Endothelial cell of umbilical vein (primary cell): ENCODE measurements around the gene DET1. TPM values are rescaled to one million over a fixed set of nuclear protein-coding genes. Genes with fewer than 3 reads are reported as not detected.

ENCODE experiments used
- BruUV-seq: library from RNA; stranded (reverse); fragments of 400-500 nt; replicated peaks from 2 replicates; lab custom pipeline; 2021; lab: Mats Ljungman, UMichigan
- CTCF ChIA-PET: fragments of 300-600, 350-600 bp; sonication (Branson Sonifier 250); formaldehyde crosslinking; loops from one replicate; lab custom pipeline; 2021; ENCODE audit warnings: antibody characterized with exemption, inconsistent platforms; lab: Charles Lee
- POLR2A ChIA-PET: fragments of 300-600, 350-600 bp; sonication (Branson Sonifier 250); formaldehyde crosslinking; loops from one replicate; lab custom pipeline; 2021; ENCODE audit warnings: antibody characterized with exemption, inconsistent platforms; lab: Charles Lee
- DNase-seq: peaks from one replicate; pipeline ENCODE4 v3.0.0-alpha.2; 2011; ENCODE audit warnings: low read depth, low spot score
- FAIRE-seq: peaks from 2 replicates; lab custom pipeline; 2011; peaks lifted over from hg19 to GRCh38; lab: Jason Lieb, UNC
- H2AFZ ChIP-seq: 2 replicates; pipeline ENCODE4 v1.6.0; 2012; ENCODE audit warnings: low read depth, low read length, control low read depth, inconsistent platforms
- H3K27ac ChIP-seq: 2 replicates; pipeline ENCODE4 v1.5.1; 2011; ENCODE audit warnings: low read depth, mild to moderate bottlenecking, control low read depth, low read length, moderate library complexity; ENCODE audit not compliant: insufficient read depth
- H3K27me3 ChIP-seq, 2 experiments: 2 replicates each; pipeline versions ENCODE4 v1.6.0 to v1.6.1; 2011; ENCODE audit warnings: low read length in 2 of 2, mixed read lengths in 1 of 2; ENCODE audit not compliant: control insufficient read depth in 2 of 2, insufficient read depth in 2 of 2
- H3K36me3 ChIP-seq, 2 experiments: 2 replicates in 1 of 2; 3 replicates in 1 of 2; pipeline ENCODE4 v1.5.1; 2011; ENCODE audit warnings: low read length in 2 of 2, mild to moderate bottlenecking in 1 of 2, moderate library complexity in 1 of 2; ENCODE audit not compliant: control insufficient read depth in 2 of 2, insufficient read depth in 2 of 2; ENCODE audit errors: extremely low read depth in 1 of 2
- H3K4me1 ChIP-seq: 3 replicates; pipeline ENCODE4 v1.5.1; 2011; ENCODE audit warnings: mild to moderate bottlenecking, low read length; ENCODE audit not compliant: control insufficient read depth, insufficient read depth; ENCODE audit errors: extremely low read depth
- H3K4me2 ChIP-seq: 2 replicates; pipeline ENCODE4 v1.6.1; 2011; ENCODE audit warnings: low read length, control low read depth, mixed read lengths; ENCODE audit not compliant: insufficient read depth
- H3K4me3 ChIP-seq, 3 experiments: fragments of 200-600 bp in 1 of 3; sonication (generic), shearing (Covaris generic) in 1 of 3; replicated peaks in 1 of 3; 2 replicates each; pipeline ENCODE4 v1.5.1; 2011 to 2016; ENCODE audit warnings: control low read depth in 3 of 3, low read length in 3 of 3, mild to moderate bottlenecking in 2 of 3, inconsistent platforms in 1 of 3, low read depth in 1 of 3, moderate library complexity in 1 of 3; ENCODE audit not compliant: insufficient read depth in 1 of 3
- H3K79me2 ChIP-seq: 2 replicates; pipeline ENCODE4 v1.6.0; 2012; ENCODE audit warnings: low read length, inconsistent platforms; ENCODE audit not compliant: control insufficient read depth, insufficient read depth
- H3K9ac ChIP-seq: replicated peaks from 2 replicates; pipeline ENCODE3; 2011; ENCODE audit warnings: low read length, control low read depth; ENCODE audit not compliant: insufficient read depth; ENCODE audit errors: extremely low read depth
- H3K9me1 ChIP-seq: replicated peaks from 3 replicates; pipeline ENCODE4 v1.6.0; 2011; ENCODE audit warnings: mild to moderate bottlenecking, low read length; ENCODE audit not compliant: control insufficient read depth, insufficient read depth; ENCODE audit errors: extremely low read depth
- H3K9me3 ChIP-seq: replicated peaks from 2 replicates; pipeline ENCODE4 v1.5.1; 2012; ENCODE audit warnings: low read length, inconsistent platforms; ENCODE audit not compliant: control insufficient read depth, insufficient read depth
- H4K20me1 ChIP-seq: replicated peaks from 2 replicates; pipeline ENCODE3; 2011; ENCODE audit warnings: mild to moderate bottlenecking, low read length; ENCODE audit not compliant: control insufficient read depth, insufficient read depth; ENCODE audit errors: extremely low read depth
- CTCF ChIP-seq, 2 donors: IDR thresholded peaks; 1 replicate in 1 of 2; 2 replicates in 1 of 2; pipeline ENCODE4 v1.5.1; 2011; ENCODE audit warnings: low read length in 2 of 2, mild to moderate bottlenecking in 2 of 2, moderate library complexity in 2 of 2, control low read depth in 1 of 2, inconsistent platforms in 1 of 2, low read depth in 1 of 2; ENCODE audit not compliant: insufficient read depth in 1 of 2; ENCODE audit errors: extremely low read depth in 1 of 2
- EZH2 ChIP-seq: IDR thresholded peaks from 2 replicates; pipeline ENCODE4 v1.6.1; 2012; ENCODE audit warnings: borderline replicate concordance, low read depth, mild to moderate bottlenecking, moderate library complexity, low read length, inconsistent platforms; ENCODE audit not compliant: severe bottlenecking
- FOS ChIP-seq: IDR thresholded peaks from 2 replicates; pipeline ENCODE4 v1.6.1; 2011; ENCODE audit warnings: mild to moderate bottlenecking, low read length, moderate library complexity, borderline replicate concordance; ENCODE audit not compliant: insufficient read depth
- GATA2 ChIP-seq: IDR thresholded peaks from 2 replicates; pipeline ENCODE4 v1.7.0; 2011; ENCODE audit warnings: low read depth, mild to moderate bottlenecking, moderate library complexity, mixed read lengths, low read length; ENCODE audit not compliant: insufficient read length, insufficient read depth
- JUN ChIP-seq: IDR thresholded peaks from 2 replicates; pipeline ENCODE4 v1.6.1; 2011; ENCODE audit warnings: borderline replicate concordance, low read depth; ENCODE audit not compliant: insufficient read length, insufficient read depth
- MAX ChIP-seq: IDR thresholded peaks from 2 replicates; pipeline ENCODE4 v1.6.1; 2011; ENCODE audit not compliant: insufficient read depth, insufficient read length
- MYC ChIP-seq: IDR thresholded peaks from one replicate; pipeline ENCODE4 v1.6.1; 2011; ENCODE audit warnings: mild to moderate bottlenecking, low read depth, low read length
- POLR2A ChIP-seq: IDR thresholded peaks from 2 replicates; pipeline ENCODE4 v1.6.1; 2012; ENCODE audit warnings: low read depth, mild to moderate bottlenecking, control low read depth, low read length
- POLR2AphosphoS5 ChIP-seq: IDR thresholded peaks from 2 replicates; pipeline ENCODE4 v1.6.1; 2012; ENCODE audit warnings: low read depth, mild to moderate bottlenecking, control low read depth, low read length, moderate library complexity; ENCODE audit not compliant: insufficient read depth
- dilution Hi-C: fragments of 300-500 bp; cut with MboI; formaldehyde crosslinking; loops from one replicate; pipeline ENCODE4 v1.15.0; 2019; ENCODE audit warnings: low sequenced_read_pairs; ENCODE audit not compliant: extremely low pct_ligation_motif_present
- intact Hi-C: fragments of 100-400 bp; cut with micrococcal nuclease; formaldehyde crosslinking; loops from one replicate; pipeline ENCODE4 v1.10.0; 2022
- polyA plus RNA-seq, 4 experiments: library from polyadenylated mRNA; depleted of rRNA in 3 of 4; stranded (reverse) in 3 of 4; unstranded in 1 of 4; fragments of >200 nt; gene quantifications; 2 replicates each; pipeline versions ENCODE4 v1.2.1 to v1.2.3, GENCODE V29; 2011 to 2012; ENCODE audit warnings: missing spikeins in 1 of 4
- total RNA-seq: library from RNA; stranded (reverse); gene quantifications from 2 replicates; pipeline ENCODE4 v1.2.3, GENCODE V29; 2021

DET1 gene
- total and polyA plus RNA-seq, 2 donors (not counting 3 experiments of a cell fraction or from before 2014, with no cell fraction given) = 5.2 to 5.6 TPM

GRCh38 chr15:88487796-88488523 lies 58.5 kb downstream of the DET1 start:
- ChIA-PET POLR2A (no interaction called here), CTCF (no interaction called here)
- Histone ChIP-seq H3K36me3 (no peaks in the 10 kb centered on the region), H3K9me3 (no peaks in the 10 kb centered on the region), H3K79me2 (no peaks in the 10 kb centered on the region), H3K9ac (no peak overlapping the region), H3K4me2 (no peak overlapping the region), H3K4me1 (no peaks in the 10 kb centered on the region), H2AFZ (no peak overlapping the region), H3K9me1 (no peaks in the 10 kb centered on the region), H4K20me1 (no peaks in the 10 kb centered on the region), H3K27ac (no peak overlapping the region), H3K4me3 (no peak overlapping the region), H3K27me3 (no peaks in the 10 kb centered on the region)
- DNase-seq (no peak), FAIRE-seq (no peak)
- TF ChIP-seq JUN (no peak), POLR2A (no peak), MYC (no peak), FOS (no peak), CTCF (IDR thresholded peaks at IDR 0.05; ENCODE audit: extremely low read depth in 1 of 2, insufficient read depth in 1 of 2, low read depth in 1 of 2, low read length in 2 of 2) (no peak), EZH2 (no peak), MAX (no peak), GATA2 (no peak), POLR2AphosphoS5 (no peak)
- dilution Hi-C loops (no loop called here), intact Hi-C loops (no loop called here)
- no TSS peak for BruUV-seq
